ENCODE results near the gene PIK3AP1. TPM values are rescaled to one million over a fixed set of nuclear protein-coding genes. Genes with fewer than 3 reads are reported as not detected.

The PIK3AP1 gene
- total and polyA plus RNA-seq, 2 of the 4 experiments (the other 2 are of a cell fraction): under 0.01 to 0.14 TPM

- H3K4me1 ChIP-seq (ENCODE audit: control insufficient read depth, insufficient read depth, low read length): no peaks in the 10 kb centered on the region
- no peak overlapping the region for H2AFZ ChIP-seq (replicated peaks; ENCODE audit: low read length, poor library complexity)
- no peak overlapping the region for H3K9ac ChIP-seq (ENCODE audit: low read depth, low read length)
- H3K9me3 ChIP-seq (ENCODE audit: control insufficient read depth, insufficient read depth, low read length): peaks cover 5% of the 10 kb centered on the region
- peaks cover 7% of the 10 kb centered on the region for H3K27me3 ChIP-seq (ENCODE audit: control insufficient read depth, insufficient read depth, low read length)
- WGBS, 2 experiments (ENCODE audit: extremely low coverage in 2 of 2, insufficient read length in 1 of 2): no CpG with 5 or more reads among the region's 2 CpGs
- in situ Hi-C loops (cut with MboI; ENCODE audit: low sequenced_read_pairs): no loop called here
- no TSS peak for BruUV-seq (replicated peaks)
- no peaks in the 10 kb centered on the region for H3K79me1 ChIP-seq (ENCODE audit: low read depth in 1 of 2, low read length in 2 of 2)
- H3K23ac ChIP-seq (ENCODE audit: low read depth, low read length): no peak overlapping the region
- no peak overlapping the region for H2BK15ac ChIP-seq (ENCODE audit: low read depth, low read length)
- H4K5ac ChIP-seq (ENCODE audit: low read depth, low read length): no peak overlapping the region
- no peaks in the 10 kb centered on the region for H3K36me3 ChIP-seq (ENCODE audit: control insufficient read depth, insufficient read depth, low read length)
- DNase-seq: no peak
- no peak for ATAC-seq (ENCODE audit: low read depth)
- dilution Hi-C loops (cut with HindIII; ENCODE audit: low sequenced_read_pairs, unreplicated experiment): no loop called here
- no peak overlapping the region for H4K8ac ChIP-seq (ENCODE audit: low read depth in 2 of 2, low read length in 2 of 2)
- ChIA-PET POLR2A (ENCODE audit: unreplicated experiment) (no interaction called here), CTCF (no interaction called here)
- no peak overlapping the region for H3K56ac ChIP-seq (ENCODE audit: extremely low read depth, insufficient read depth, low read length)
- no peak overlapping the region for H3K4me3 ChIP-seq (ENCODE audit: insufficient read depth, low read depth, low read length)
- H3K9me1 ChIP-seq (ENCODE audit: insufficient read depth, low read length): no peaks in the 10 kb centered on the region
- TF ChIP-seq MAFK (IDR thresholded peaks at IDR 0.05; ENCODE audit: low read depth, low read length) (no peak), RAD21 (IDR thresholded peaks at IDR 0.05; ENCODE audit: low read length) (no peak), RFX5 (IDR thresholded peaks at IDR 0.05; ENCODE audit: low read depth, low read length) (no peak), CEBPB (IDR thresholded peaks at IDR 0.05; ENCODE audit: low read depth, low read length) (no peak), RCOR1 (IDR thresholded peaks at IDR 0.05; ENCODE audit: insufficient replicate concordance, low read length) (no peak), NFE2L2 (IDR thresholded peaks at IDR 0.05; ENCODE audit: low read depth, low read length) (no peak), CHD1 (IDR thresholded peaks at IDR 0.05; ENCODE audit: low read depth, low read length) (no peak), MAZ (IDR thresholded peaks at IDR 0.05; ENCODE audit: borderline replicate concordance, low read depth, low read length) (no peak), CTCF (conservative IDR thresholded peaks at IDR 0.05; ENCODE audit: low read depth, low read length) (no peak), BHLHE40 (IDR thresholded peaks at IDR 0.05; ENCODE audit: low read depth, low read length) (no peak), FOS (IDR thresholded peaks at IDR 0.05; ENCODE audit: low read depth, low read length) (no peak), POLR2A (IDR thresholded peaks at IDR 0.05; ENCODE audit: low read depth, low read length) (no peak)
- TF ChIP-seq, protein P1, sequence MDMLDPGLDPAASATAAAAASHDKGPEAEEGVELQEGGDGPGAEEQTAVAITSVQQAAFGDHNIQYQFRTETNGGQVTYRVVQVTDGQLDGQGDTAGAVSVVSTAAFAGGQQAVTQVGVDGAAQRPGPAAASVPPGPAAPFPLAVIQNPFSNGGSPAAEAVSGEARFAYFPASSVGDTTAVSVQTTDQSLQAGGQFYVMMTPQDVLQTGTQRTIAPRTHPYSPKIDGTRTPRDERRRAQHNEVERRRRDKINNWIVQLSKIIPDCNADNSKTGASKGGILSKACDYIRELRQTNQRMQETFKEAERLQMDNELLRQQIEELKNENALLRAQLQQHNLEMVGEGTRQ (IDR thresholded peaks at IDR 0.05; ENCODE audit: low read depth, low read length): no peak
- no peak overlapping the region for H2AK9ac ChIP-seq (replicated peaks; ENCODE audit: low read depth, low read length, poor library complexity)
- H2AK5ac ChIP-seq (ENCODE audit: low read depth, low read length): no peak overlapping the region
- H3K4ac ChIP-seq (ENCODE audit: low read depth, low read length): no peak overlapping the region
- no peak overlapping the region for H3K18ac ChIP-seq (ENCODE audit: low read depth, low read length)
- intact Hi-C loops (cut with micrococcal nuclease): loop anchor here (5.0 to 10.0 kb wide), 2 partner anchors 270 to 587 kb away; no protein-coding TSS in a partner anchor
- no peak overlapping the region for H3K4me2 ChIP-seq (ENCODE audit: low read depth, low read length)
- H4K20me1 ChIP-seq (ENCODE audit: insufficient read depth, low read length): no peaks in the 10 kb centered on the region
- H4K91ac ChIP-seq (ENCODE audit: insufficient read depth, low read depth, low read length): no peak overlapping the region
- H2BK120ac ChIP-seq (ENCODE audit: low read depth, low read length): no peak overlapping the region
- H3K27ac ChIP-seq (ENCODE audit: insufficient read depth, low read length): no peak overlapping the region
- H2BK20ac ChIP-seq (ENCODE audit: low read depth, low read length): no peak overlapping the region
- H2BK5ac ChIP-seq (ENCODE audit: low read depth, low read length, poor library complexity, severe bottlenecking): no peak overlapping the region
- no peak overlapping the region for H3K14ac ChIP-seq (replicated peaks; ENCODE audit: low read depth, low read length)
These were observed 47.3 kb upstream of the PIK3AP1 start for GRCh38 chr10:96767611-96768010.
